HEK293 (cell line): ENCODE results near the gene MAST2.

Experiments used
- CTCF ChIA-PET: fragments of 350-600 bp; formaldehyde crosslinking; extraction: SDS; loops from one replicate; lab custom pipeline; 2021; ENCODE audit warnings: antibody characterized with exemption; lab: Yijun Ruan, JAX
- POLR2A ChIA-PET: fragments of 300-600 bp; formaldehyde crosslinking; extraction: SDS; loops from one replicate; lab custom pipeline; 2020; ENCODE audit warnings: antibody characterized with exemption, inconsistent platforms; lab: Yijun Ruan, JAX
- H3K27ac ChIP-seq: fragments of 200-500 bp; sonication (Bioruptor generic); 2 replicates; pipeline ENCODE4 v1.5.1; 2014; ENCODE audit warnings: low read depth, low read length, control low read depth, inconsistent platforms; ENCODE audit errors: extremely low read depth
- H3K36me3 ChIP-seq, 2 experiments: fragments of 200-500 bp in 1 of 2; sonication (Bioruptor generic) in 1 of 2; 1 replicate in 1 of 2; 2 replicates in 1 of 2; pipeline ENCODE4 v1.5.1; 2014 to 2017; ENCODE audit warnings: inconsistent platforms in 2 of 2, low read length in 2 of 2; ENCODE audit not compliant: control insufficient read depth in 2 of 2, insufficient read depth in 1 of 2
- H3K4me1 ChIP-seq: fragments of 200-500 bp; sonication (Bioruptor generic); 2 replicates; pipeline ENCODE4 v1.5.1; 2014; ENCODE audit warnings: mild to moderate bottlenecking, low read length, inconsistent platforms; ENCODE audit not compliant: control insufficient read depth, insufficient read depth
- H3K4me3 ChIP-seq: 2 replicates; pipeline ENCODE4 v1.5.1; 2011; ENCODE audit warnings: low read depth, mild to moderate bottlenecking, control low read depth, low read length, moderate library complexity
- H3K9me3 ChIP-seq: fragments of 200-500 bp; sonication (Bioruptor generic); 2 replicates; pipeline ENCODE4 v1.5.1; 2014; ENCODE audit warnings: low read depth, low read length, inconsistent platforms; ENCODE audit not compliant: control insufficient read depth, insufficient read depth
- BCL11B ChIP-seq: fragments of 450-650 bp; formaldehyde crosslinking; IDR thresholded peaks from 2 replicates; pipeline ENCODE4 v1.5.1; 2016; ENCODE audit warnings: low read depth, missing biosample characterization, missing genetic modification characterization
- FEZF1 ChIP-seq: fragments of 450-650 bp; formaldehyde crosslinking; IDR thresholded peaks from 2 replicates; pipeline ENCODE4 v1.5.1; 2016; ENCODE audit warnings: missing biosample characterization, missing genetic modification characterization
- KLF1 ChIP-seq: fragments of 450-650 bp; formaldehyde crosslinking; IDR thresholded peaks from 2 replicates; pipeline ENCODE4 v1.5.1; 2016; ENCODE audit warnings: missing biosample characterization, missing genetic modification characterization
- KLF8 ChIP-seq: fragments of 450-650 bp; formaldehyde crosslinking; IDR thresholded peaks from 2 replicates; pipeline ENCODE4 v1.5.1; 2016; ENCODE audit warnings: missing biosample characterization, missing genetic modification characterization
- MZF1 ChIP-seq: fragments of 450-650 bp; formaldehyde crosslinking; IDR thresholded peaks from 2 replicates; pipeline ENCODE4 v1.5.1; 2017; ENCODE audit warnings: missing biosample characterization, missing genetic modification characterization, borderline replicate concordance
- RBAK ChIP-seq: fragments of 450-650 bp; formaldehyde crosslinking; IDR thresholded peaks from 2 replicates; pipeline ENCODE4 v1.5.1; 2016; ENCODE audit warnings: missing biosample characterization, missing genetic modification characterization
- REPIN1 ChIP-seq: fragments of 450-650 bp; formaldehyde crosslinking; IDR thresholded peaks from 2 replicates; pipeline ENCODE4 v1.5.1; 2017; ENCODE audit warnings: missing biosample characterization, missing genetic modification characterization, low read depth
- SCRT1 ChIP-seq: fragments of 450-650 bp; formaldehyde crosslinking; IDR thresholded peaks from 2 replicates; pipeline ENCODE4 v1.5.1; 2016; ENCODE audit warnings: missing biosample characterization, missing genetic modification characterization, borderline replicate concordance
- YY2 ChIP-seq: fragments of 450-650 bp; formaldehyde crosslinking; IDR thresholded peaks from 2 replicates; pipeline ENCODE4 v1.5.1; 2016; ENCODE audit warnings: missing biosample characterization, missing genetic modification characterization
- ZNF10 ChIP-seq: fragments of 450-650 bp; formaldehyde crosslinking; IDR thresholded peaks from 2 replicates; pipeline ENCODE4 v1.5.1; 2017; ENCODE audit warnings: missing biosample characterization, missing genetic modification characterization
- ZNF157 ChIP-seq: fragments of 450-650 bp; formaldehyde crosslinking; IDR thresholded peaks from 2 replicates; pipeline ENCODE4 v1.5.1; 2016; ENCODE audit warnings: missing biosample characterization, missing genetic modification characterization
- ZNF169 ChIP-seq: fragments of 450-650 bp; formaldehyde crosslinking; IDR thresholded peaks from 2 replicates; pipeline ENCODE4 v1.5.1; 2016; ENCODE audit warnings: missing biosample characterization, missing genetic modification characterization
- ZNF184 ChIP-seq: fragments of 450-650 bp; IDR thresholded peaks from 2 replicates; pipeline ENCODE4 v1.5.1; 2018; ENCODE audit warnings: missing biosample characterization, mild to moderate bottlenecking, missing genetic modification characterization
- ZNF248 ChIP-seq: fragments of 450-650 bp; formaldehyde crosslinking; IDR thresholded peaks from 2 replicates; pipeline ENCODE4 v1.5.1; 2017; ENCODE audit warnings: missing biosample characterization, missing genetic modification characterization
- ZNF292 ChIP-seq: fragments of 450-650 bp; formaldehyde crosslinking; IDR thresholded peaks from 2 replicates; pipeline ENCODE4 v1.5.1; 2016; ENCODE audit warnings: low read depth, missing biosample characterization, missing genetic modification characterization, borderline replicate concordance
- ZNF654 ChIP-seq: fragments of 450-650 bp; formaldehyde crosslinking; IDR thresholded peaks from 2 replicates; pipeline ENCODE4 v1.5.1; 2016; ENCODE audit warnings: low read depth, missing biosample characterization, missing genetic modification characterization
- ZNF701 ChIP-seq: fragments of 450-650 bp; formaldehyde crosslinking; IDR thresholded peaks from 2 replicates; pipeline ENCODE4 v1.5.1; 2016; ENCODE audit warnings: missing biosample characterization, missing genetic modification characterization
- TF ChIP-seq, protein P1 (sequence below): fragments of 450-650 bp; formaldehyde crosslinking; IDR thresholded peaks from 2 replicates; pipeline ENCODE4 v1.5.1; 2016; ENCODE audit warnings: missing biosample characterization, missing genetic modification characterization
- TF ChIP-seq, protein P2 (sequence below): fragments of 450-650 bp; formaldehyde crosslinking; IDR thresholded peaks from 2 replicates; pipeline ENCODE4; 2016; ENCODE audit warnings: missing biosample characterization, missing genetic modification characterization
- TF ChIP-seq, protein P3 (sequence below): fragments of 450-650 bp; formaldehyde crosslinking; IDR thresholded peaks from 2 replicates; pipeline ENCODE4 v1.5.1; 2016; ENCODE audit warnings: missing biosample characterization, missing genetic modification characterization, low read depth

Gene MAST2

DNA sequence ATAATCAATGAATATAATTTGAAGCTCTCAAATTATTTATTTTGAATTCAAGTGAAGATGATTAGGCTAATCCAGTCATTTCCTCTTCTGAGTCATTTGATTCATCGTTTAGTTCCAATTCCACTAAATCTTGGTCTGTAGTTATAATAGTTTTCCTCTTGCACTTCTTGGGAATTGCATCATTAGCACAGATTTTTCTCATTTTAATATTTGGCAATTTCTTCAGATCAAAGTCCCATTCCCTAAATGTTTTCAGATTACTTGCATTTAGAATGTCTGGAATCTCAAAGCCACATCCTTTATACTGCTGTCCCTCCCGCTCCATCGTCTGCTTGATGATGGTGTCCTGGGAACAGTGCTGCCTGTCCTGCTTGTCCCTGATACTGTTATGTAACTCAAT lies 43.5 kb downstream of the MAST2 start:
- TF ChIP-seq, protein P1, sequence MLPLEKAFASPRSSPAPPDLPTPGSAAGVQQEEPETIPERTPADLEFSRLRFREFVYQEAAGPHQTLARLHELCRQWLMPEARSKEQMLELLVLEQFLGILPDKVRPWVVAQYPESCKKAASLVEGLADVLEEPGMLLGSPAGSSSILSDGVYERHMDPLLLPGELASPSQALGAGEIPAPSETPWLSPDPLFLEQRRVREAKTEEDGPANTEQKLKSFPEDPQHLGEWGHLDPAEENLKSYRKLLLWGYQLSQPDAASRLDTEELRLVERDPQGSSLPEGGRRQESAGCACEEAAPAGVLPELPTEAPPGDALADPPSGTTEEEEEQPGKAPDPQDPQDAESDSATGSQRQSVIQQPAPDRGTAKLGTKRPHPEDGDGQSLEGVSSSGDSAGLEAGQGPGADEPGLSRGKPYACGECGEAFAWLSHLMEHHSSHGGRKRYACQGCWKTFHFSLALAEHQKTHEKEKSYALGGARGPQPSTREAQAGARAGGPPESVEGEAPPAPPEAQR (tag by site-specific recombination): no peak
- TF ChIP-seq ZNF184 (tag by site-specific recombination): no peak
- no peak for TF ChIP-seq ZNF248 (tag by site-specific recombination)
- no peak for TF ChIP-seq ZNF701 (tag by site-specific recombination)
- no peak for TF ChIP-seq ZNF654 (tag by site-specific recombination)
- no peaks in the 10 kb centered on the region for H3K9me3 ChIP-seq
- CTCF ChIA-PET: interaction anchor here (0.7 kb wide), 1 partner anchor 10 kb away, joined by 8 read pairs; no protein-coding TSS in a partner anchor
- POLR2A ChIA-PET: no interaction called here
- no peaks in the 10 kb centered on the region for H3K36me3 ChIP-seq
- H3K27ac ChIP-seq: no peak overlapping the region
- no peak overlapping the region for H3K4me3 ChIP-seq
- H3K4me1 ChIP-seq: 0 out of 2 replicates have a peak, but pooled peaks cover 5% of the 10 kb centered on the region

DNA sequence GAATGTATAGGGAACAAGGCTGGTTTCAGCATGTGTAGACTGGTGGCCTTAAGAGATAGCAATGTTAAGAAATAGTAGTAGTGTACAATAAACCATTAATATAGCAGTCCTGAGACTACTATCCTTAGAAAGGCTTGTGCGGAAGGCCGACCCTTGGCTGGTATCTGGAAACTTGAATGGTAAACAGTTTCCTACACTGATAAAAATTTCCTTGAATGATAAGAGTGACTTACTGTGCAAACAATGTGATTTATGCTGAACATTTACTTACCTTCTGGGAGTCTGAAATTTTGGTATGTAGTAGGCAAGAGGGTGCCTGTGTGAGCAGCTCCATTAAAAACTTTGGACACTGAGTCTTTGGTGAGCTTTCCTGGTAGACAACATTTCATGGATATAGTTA lies 44.7 kb downstream of the MAST2 start:
- POLR2A ChIA-PET: no interaction called here

DNA sequence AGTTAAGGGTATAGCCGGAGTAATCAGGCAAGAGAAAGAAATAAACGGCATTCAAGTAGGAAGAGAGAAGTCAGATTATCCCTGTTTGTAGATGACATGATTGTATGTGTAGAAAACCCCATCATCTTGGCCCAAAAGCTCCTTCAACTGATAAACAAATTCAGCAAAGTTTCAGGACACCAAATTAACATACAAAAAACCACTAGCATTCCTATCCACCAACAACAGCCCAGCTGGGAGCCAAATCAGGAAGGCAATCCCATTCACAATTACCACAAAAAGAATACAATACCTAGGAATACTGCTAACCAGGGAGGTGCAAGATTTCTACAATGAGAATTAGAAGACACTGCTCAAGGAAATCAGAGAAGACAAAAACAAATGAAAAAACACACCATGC lies 45.3 kb downstream of the MAST2 start:
- CTCF ChIA-PET: no interaction called here
- no peak for TF ChIP-seq YY2 (tag by site-specific recombination)
- TF ChIP-seq MZF1: no peak
- peak; percentile 88 for TF ChIP-seq ZNF10 (tag by site-specific recombination)
- TF ChIP-seq, all 188 proteins: peak for 1
- POLR2A ChIA-PET: no interaction called here

More for the DNA sequence above, 44.7 kb downstream of the MAST2 start:
- CTCF ChIA-PET: no interaction called here
- Histone ChIP-seq H3K4me3 (no peak overlapping the region), H3K36me3 (no peaks in the 10 kb centered on the region), H3K27ac (no peak overlapping the region), H3K4me1 (0 out of 2 replicates have a peak, but pooled peaks cover 5% of the 10 kb centered on the region), H3K9me3 (no peaks in the 10 kb centered on the region)
- TF ChIP-seq, protein P2, sequence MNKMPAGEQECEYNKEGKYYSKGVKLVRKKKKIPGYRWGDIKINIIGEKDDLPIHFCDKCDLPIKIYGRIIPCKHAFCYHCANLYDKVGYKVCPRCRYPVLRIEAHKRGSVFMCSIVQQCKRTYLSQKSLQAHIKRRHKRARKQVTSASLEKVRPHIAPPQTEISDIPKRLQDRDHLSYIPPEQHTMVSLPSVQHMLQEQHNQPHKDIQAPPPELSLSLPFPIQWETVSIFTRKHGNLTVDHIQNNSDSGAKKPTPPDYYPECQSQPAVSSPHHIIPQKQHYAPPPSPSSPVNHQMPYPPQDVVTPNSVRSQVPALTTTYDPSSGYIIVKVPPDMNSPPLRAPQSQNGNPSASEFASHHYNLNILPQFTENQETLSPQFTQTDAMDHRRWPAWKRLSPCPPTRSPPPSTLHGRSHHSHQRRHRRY (tag by site-specific recombination): no peak
- TF ChIP-seq, protein P3, sequence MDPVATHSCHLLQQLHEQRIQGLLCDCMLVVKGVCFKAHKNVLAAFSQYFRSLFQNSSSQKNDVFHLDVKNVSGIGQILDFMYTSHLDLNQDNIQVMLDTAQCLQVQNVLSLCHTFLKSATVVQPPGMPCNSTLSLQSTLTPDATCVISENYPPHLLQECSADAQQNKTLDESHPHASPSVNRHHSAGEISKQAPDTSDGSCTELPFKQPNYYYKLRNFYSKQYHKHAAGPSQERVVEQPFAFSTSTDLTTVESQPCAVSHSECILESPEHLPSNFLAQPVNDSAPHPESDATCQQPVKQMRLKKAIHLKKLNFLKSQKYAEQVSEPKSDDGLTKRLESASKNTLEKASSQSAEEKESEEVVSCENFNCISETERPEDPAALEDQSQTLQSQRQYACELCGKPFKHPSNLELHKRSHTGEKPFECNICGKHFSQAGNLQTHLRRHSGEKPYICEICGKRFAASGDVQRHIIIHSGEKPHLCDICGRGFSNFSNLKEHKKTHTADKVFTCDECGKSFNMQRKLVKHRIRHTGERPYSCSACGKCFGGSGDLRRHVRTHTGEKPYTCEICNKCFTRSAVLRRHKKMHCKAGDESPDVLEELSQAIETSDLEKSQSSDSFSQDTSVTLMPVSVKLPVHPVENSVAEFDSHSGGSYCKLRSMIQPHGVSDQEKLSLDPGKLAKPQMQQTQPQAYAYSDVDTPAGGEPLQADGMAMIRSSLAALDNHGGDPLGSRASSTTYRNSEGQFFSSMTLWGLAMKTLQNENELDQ: no peak
- TF ChIP-seq REPIN1: no peak
- TF ChIP-seq BCL11B (tag by site-specific recombination): no peak
- no peak for TF ChIP-seq ZNF184 (tag by site-specific recombination)
- no peak for TF ChIP-seq FEZF1 (tag by site-specific recombination)
- no peak for TF ChIP-seq KLF8
- TF ChIP-seq ZNF157: no peak
- no peak for TF ChIP-seq ZNF292 (tag by site-specific recombination)
- TF ChIP-seq ZNF169 (tag by site-specific recombination): no peak
- no peak for TF ChIP-seq RBAK
- TF ChIP-seq KLF1 (tag by site-specific recombination): no peak
- no peak for TF ChIP-seq SCRT1 (tag by site-specific recombination)

More for the DNA sequence above, 45.3 kb downstream of the MAST2 start:
- H3K36me3 ChIP-seq: no peaks in the 10 kb centered on the region
- no peak overlapping the region for H3K4me3 ChIP-seq
- H3K4me1 ChIP-seq: 0 out of 2 replicates have a peak, but pooled peaks cover 1% of the 10 kb centered on the region
- H3K27ac ChIP-seq: no peak overlapping the region
- no peaks in the 10 kb centered on the region for H3K9me3 ChIP-seq
